Osteocyte (in vitro differentiated cells): ENCODE measurements around the gene WDR20. TPM values are rescaled to one million over a fixed set of nuclear protein-coding genes. Genes with fewer than 3 reads are reported as not detected.
"Not testable (repeated sequence)": the region's sequence is repeated elsewhere in the genome, so short reads cannot be mapped to it uniquely, and the experiment has no call there.

Experiments
- DNase-seq: peaks from one replicate; pipeline ENCODE4 v3.0.0; 2021; ENCODE audit warnings: mixed read lengths; ENCODE audit not compliant: unreplicated experiment; ENCODE audit errors: extremely low spot score
- H3K27ac Mint-ChIP-seq: one replicate; pipeline ENCODE4 v1.8.0; 2021; ENCODE audit warnings: mild to moderate bottlenecking, mixed read lengths; ENCODE audit not compliant: unreplicated experiment
- H3K27me3 Mint-ChIP-seq: one replicate; pipeline ENCODE4 v1.8.0; 2021; ENCODE audit warnings: mixed read lengths; ENCODE audit not compliant: unreplicated experiment
- H3K36me3 Mint-ChIP-seq: one replicate; pipeline ENCODE4 v1.8.0; 2021; ENCODE audit warnings: mixed read lengths; ENCODE audit not compliant: unreplicated experiment
- H3K4me1 Mint-ChIP-seq: one replicate; pipeline ENCODE4 v1.8.0; 2021; ENCODE audit warnings: mixed read lengths; ENCODE audit not compliant: unreplicated experiment
- H3K4me3 Mint-ChIP-seq: one replicate; pipeline ENCODE4 v1.8.0; 2021; ENCODE audit warnings: mild to moderate bottlenecking, moderate library complexity, mixed read lengths; ENCODE audit not compliant: unreplicated experiment
- H3K9me3 Mint-ChIP-seq: one replicate; pipeline ENCODE4 v1.8.0; 2021; ENCODE audit warnings: mixed read lengths; ENCODE audit not compliant: unreplicated experiment
- CTCF ChIP-seq: fragments of 200-600 bp; sonication (generic); IDR thresholded peaks from 2 replicates; pipeline ENCODE4 v1.5.0; 2021; ENCODE audit warnings: antibody characterized with exemption, mild to moderate bottlenecking, moderate library complexity
- total RNA-seq: library from RNA; stranded (reverse); gene quantifications from 2 replicates; pipeline ENCODE4 v1.2.1, GENCODE V29; 2021

WDR20 gene
- total RNA-seq, 1 donor from 2014 or later: 27.4 TPM

- Mint-ChIP-seq H3K27me3 (no peaks in the 10 kb centered on the region), H3K4me3 (no peak overlapping the region), H3K27ac (no peak overlapping the region), H3K4me1 (peaks cover 13% of the 10 kb centered on the region), H3K36me3 (peaks cover 3% of the 10 kb centered on the region), H3K9me3 (no peaks in the 10 kb centered on the region)
- TF ChIP-seq CTCF: no peak
- DNase-seq: no peak
Observed at GRCh38 chr14:102164241-102164641, 24.5 kb downstream of the WDR20 start.

GRCh38 chr14:102164965-102165364, 25.3 kb downstream of the WDR20 start:
- Mint-ChIP-seq H3K4me1 (peaks cover 13% of the 10 kb centered on the region), H3K4me3 (no peak overlapping the region), H3K36me3 (peaks cover 3% of the 10 kb centered on the region), H3K27me3 (no peaks in the 10 kb centered on the region), H3K27ac (no peak overlapping the region), H3K9me3 (no peaks in the 10 kb centered on the region)
- DNase-seq: no peak
- no peak for TF ChIP-seq CTCF

DNA sequence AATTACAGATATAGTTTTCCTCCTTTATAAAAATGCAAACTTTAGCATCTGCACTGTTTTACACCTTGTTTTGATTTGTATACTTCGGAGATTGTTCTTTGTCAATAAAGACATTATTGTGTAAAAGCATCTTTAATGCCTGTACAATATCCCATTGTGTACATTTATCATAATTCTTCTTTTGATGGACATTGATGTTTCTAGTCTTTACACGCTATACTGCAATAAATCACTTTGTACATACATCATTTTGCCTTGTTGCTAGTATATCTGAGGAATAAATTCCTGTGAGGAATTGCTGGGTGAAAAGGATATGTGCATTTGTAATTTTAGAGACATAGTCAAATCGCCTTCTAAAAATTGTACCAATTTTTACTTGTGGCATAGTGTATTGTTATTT, 30.4 kb downstream of the WDR20 start:
- H3K36me3 Mint-ChIP-seq: no peaks in the 10 kb centered on the region
- H3K27me3 Mint-ChIP-seq: no peaks in the 10 kb centered on the region
- H3K27ac Mint-ChIP-seq: no peak overlapping the region
- no peak overlapping the region for H3K4me3 Mint-ChIP-seq
- no peak for TF ChIP-seq CTCF
- H3K4me1 Mint-ChIP-seq: peaks cover 4% of the 10 kb centered on the region
- no peaks in the 10 kb centered on the region for H3K9me3 Mint-ChIP-seq
- no peak for DNase-seq

- Mint-ChIP-seq H3K9me3 (no peaks in the 10 kb centered on the region), H3K4me3 (no peak overlapping the region), H3K27ac (peak overlapping the region; percentile 12), H3K27me3 (no peaks in the 10 kb centered on the region), H3K36me3 (no peaks in the 10 kb centered on the region), H3K4me1 (peaks cover 6% of the 10 kb centered on the region)
- TF ChIP-seq CTCF: no peak
- no peak for DNase-seq
Observed at GRCh38 chr14:102171173-102172020, 31.7 kb downstream of the WDR20 start.

- H3K9me3 Mint-ChIP-seq, H3K4me3 Mint-ChIP-seq, H3K4me1 Mint-ChIP-seq, H3K36me3 Mint-ChIP-seq, H3K27me3 Mint-ChIP-seq, DNase-seq, H3K27ac Mint-ChIP-seq: not testable (repeated sequence)
Observed at GRCh38 chr14:102172021-102172272, 32.2 kb downstream of the WDR20 start.

- H3K4me3 Mint-ChIP-seq, DNase-seq, H3K27ac Mint-ChIP-seq, H3K36me3 Mint-ChIP-seq, H3K9me3 Mint-ChIP-seq, H3K27me3 Mint-ChIP-seq: not testable (repeated sequence)
- peaks cover 10% of the 10 kb centered on the region for H3K4me1 Mint-ChIP-seq
Observed at GRCh38 chr14:102172721-102173120, 33.0 kb downstream of the WDR20 start.
